H1 (cell line): ENCODE measurements around the gene HECTD1. TPM values are rescaled to one million over a fixed set of nuclear protein-coding genes. Genes with fewer than 3 reads are reported as not detected.

ENCODE experiments used
- CTCF ChIA-PET: fragments of 300-600 bp; sonication (Branson Sonifier 250); formaldehyde crosslinking; loops from one replicate; lab custom pipeline; 2021; ENCODE audit not compliant: partially characterized antibody; lab: Charles Lee
- POLR2A ChIA-PET: fragments of 300-600 bp; sonication (Branson Sonifier 250); formaldehyde crosslinking; loops from one replicate; lab custom pipeline; 2021; ENCODE audit warnings: inconsistent platforms; ENCODE audit not compliant: partially characterized antibody; lab: Charles Lee
- DNase-seq, 2 experiments: peaks; one replicate each; pipeline versions ENCODE4 v3.0.0 to v3.0.0-alpha.2; 2010 to 2022; ENCODE audit warnings: low spot score in 2 of 2, low read depth in 1 of 2, mixed read lengths in 1 of 2
- FAIRE-seq: peaks from 2 replicates; lab custom pipeline; 2011; peaks lifted over from hg19 to GRCh38; lab: Jason Lieb, UNC
- H2AFZ ChIP-seq: 2 replicates; pipeline ENCODE4 v1.8.1; 2012; ENCODE audit warnings: low read length, inconsistent platforms
- H2AK5ac ChIP-seq: 2 replicates; pipeline ENCODE4 v1.6.1; 2013; ENCODE audit warnings: low read depth, low read length
- H2BK120ac ChIP-seq: replicated peaks from 2 replicates; pipeline ENCODE3; 2013; ENCODE audit warnings: low read depth, low read length, inconsistent platforms
- H2BK12ac ChIP-seq: 2 replicates; pipeline ENCODE4 v1.6.1; 2013; ENCODE audit warnings: low read depth, low read length
- H2BK15ac ChIP-seq: 2 replicates; pipeline ENCODE4 v1.6.1; 2013; ENCODE audit warnings: low read length
- H2BK20ac ChIP-seq: 2 replicates; pipeline ENCODE4 v1.6.1; 2013; ENCODE audit warnings: low read length
- H2BK5ac ChIP-seq: 2 replicates; pipeline ENCODE4 v1.6.1; 2013; ENCODE audit warnings: low read depth, low read length
- H3K14ac ChIP-seq: 2 replicates; pipeline ENCODE4 v1.6.1; 2013; ENCODE audit warnings: inconsistent platforms; ENCODE audit not compliant: insufficient read length
- H3K18ac ChIP-seq: 2 replicates; pipeline ENCODE4 v1.6.1; 2013; ENCODE audit warnings: low read length; ENCODE audit errors: extremely low read depth
- H3K23ac ChIP-seq: 2 replicates; pipeline ENCODE4 v1.6.1; 2013; ENCODE audit warnings: inconsistent platforms; ENCODE audit not compliant: insufficient read length
- H3K23me2 ChIP-seq: 2 replicates; pipeline ENCODE4 v1.6.1; 2013; ENCODE audit warnings: low read depth, low read length
- H3K27ac ChIP-seq: 2 replicates; pipeline ENCODE4 v1.6.1; 2011; ENCODE audit warnings: low read depth, low read length, inconsistent platforms
- H3K27me3 ChIP-seq, 4 experiments: replicated peaks in 1 of 4; 1 replicate in 1 of 4; 2 replicates in 3 of 4; pipeline versions ENCODE4 v1.6.1 to v1.8.1; 2011 to 2013; ENCODE audit warnings: low read length in 3 of 4, mild to moderate bottlenecking in 3 of 4, inconsistent platforms in 2 of 4, mixed read lengths in 2 of 4, moderate library complexity in 1 of 4; ENCODE audit not compliant: control insufficient read depth in 3 of 4, insufficient read depth in 3 of 4; ENCODE audit errors: extremely low read depth in 1 of 4
- H3K36me3 ChIP-seq, 4 experiments: 2 replicates each; pipeline versions ENCODE4 v1.6.1 to v1.8.1; 2011 to 2013; ENCODE audit warnings: mild to moderate bottlenecking in 4 of 4, low read length in 3 of 4, moderate library complexity in 2 of 4, control low read depth in 1 of 4, inconsistent platforms in 1 of 4; ENCODE audit not compliant: insufficient read depth in 4 of 4, control insufficient read depth in 2 of 4
- H3K4ac ChIP-seq: replicated peaks from 2 replicates; pipeline ENCODE3; 2013; ENCODE audit warnings: low read length, low read depth, mixed read lengths, inconsistent platforms; ENCODE audit not compliant: insufficient read length
- H3K4me1 ChIP-seq, 4 experiments: replicated peaks in 1 of 4; 1 replicate in 1 of 4; 2 replicates in 3 of 4; pipeline versions ENCODE4 v1.6.1 to v1.8.1; 2011 to 2013; ENCODE audit warnings: low read length in 3 of 4, inconsistent platforms in 2 of 4, mixed read lengths in 1 of 4; ENCODE audit not compliant: insufficient read depth in 4 of 4, control insufficient read depth in 3 of 4
- H3K4me2 ChIP-seq, 2 experiments: 2 replicates each; pipeline versions ENCODE4 v1.6.1 to v1.8.1; 2011 to 2013; ENCODE audit warnings: low read depth in 2 of 2, low read length in 2 of 2, control low read depth in 1 of 2, inconsistent platforms in 1 of 2, mild to moderate bottlenecking in 1 of 2; ENCODE audit not compliant: insufficient read depth in 1 of 2
- H3K4me3 ChIP-seq, 4 experiments: fragments of 200-600, 300-600 bp in 1 of 4; sonication (generic), shearing (Covaris generic), sonication (Bioruptor Twin) in 1 of 4; 2 replicates each; pipeline versions ENCODE4 v1.5.1 to v1.8.1; 2011 to 2016; ENCODE audit warnings: low read length in 4 of 4, low read depth in 3 of 4, control low read depth in 2 of 4, inconsistent platforms in 2 of 4, mild to moderate bottlenecking in 2 of 4, mixed read lengths in 1 of 4, moderate library complexity in 1 of 4; ENCODE audit not compliant: insufficient read depth in 2 of 4; ENCODE audit errors: extremely low read depth in 1 of 4
- H3K56ac ChIP-seq: replicated peaks from 2 replicates; pipeline ENCODE3; 2013; ENCODE audit warnings: low read depth, mild to moderate bottlenecking, mixed read lengths, low read length, inconsistent platforms; ENCODE audit not compliant: insufficient read length
- H3K79me1 ChIP-seq: 2 replicates; pipeline ENCODE4 v1.6.1; 2013; ENCODE audit warnings: low read depth, low read length, control low read depth
- H3K79me2 ChIP-seq, 2 experiments: 2 replicates each; pipeline versions ENCODE4 v1.6.1 to v1.8.1; 2012 to 2013; ENCODE audit warnings: low read length in 2 of 2, mild to moderate bottlenecking in 2 of 2, inconsistent platforms in 1 of 2; ENCODE audit not compliant: insufficient read depth in 2 of 2, control insufficient read depth in 1 of 2
- H3K9ac ChIP-seq, 4 experiments: replicated peaks in 1 of 4; 1 replicate in 1 of 4; 2 replicates in 3 of 4; pipeline versions ENCODE4 v1.6.1 to v1.8.1; 2011 to 2013; ENCODE audit warnings: low read depth in 3 of 4, low read length in 3 of 4, control low read depth in 2 of 4, mild to moderate bottlenecking in 2 of 4, moderate library complexity in 2 of 4, inconsistent platforms in 1 of 4; ENCODE audit errors: extremely low read depth in 1 of 4
- H3K9me3 ChIP-seq, 2 experiments: 2 replicates each; pipeline versions ENCODE4 v1.6.1 to v1.8.1; 2012 to 2013; ENCODE audit warnings: mild to moderate bottlenecking in 2 of 2, moderate library complexity in 2 of 2, control low read depth in 1 of 2, inconsistent platforms in 1 of 2, low read depth in 1 of 2, low read length in 1 of 2, mixed read lengths in 1 of 2; ENCODE audit not compliant: insufficient read depth in 2 of 2
- H4K20me1 ChIP-seq, 2 experiments: replicated peaks in 1 of 2; 2 replicates each; pipeline versions ENCODE3 to v1.8.1; 2011 to 2013; ENCODE audit warnings: inconsistent platforms in 2 of 2, low read length in 2 of 2, mild to moderate bottlenecking in 1 of 2; ENCODE audit not compliant: insufficient read depth in 2 of 2, control insufficient read depth in 1 of 2
- H4K5ac ChIP-seq: 2 replicates; pipeline ENCODE4 v1.6.1; 2013; ENCODE audit warnings: low read length, low read depth, mixed read lengths, inconsistent platforms; ENCODE audit not compliant: insufficient read length
- H4K8ac ChIP-seq: 2 replicates; pipeline ENCODE4 v1.8.0; 2013; ENCODE audit warnings: mild to moderate bottlenecking, moderate library complexity, low read length, inconsistent platforms; ENCODE audit not compliant: insufficient read depth; ENCODE audit errors: extremely low read depth
- H4K91ac ChIP-seq: replicated peaks from 2 replicates; pipeline ENCODE3; 2013; ENCODE audit warnings: low read length, mixed read lengths, inconsistent platforms; ENCODE audit not compliant: insufficient read length
- ATF2 ChIP-seq: IDR thresholded peaks from 2 replicates; pipeline ENCODE4 v1.6.1; 2012; ENCODE audit warnings: low read length, inconsistent platforms
- CBX5 ChIP-seq: fragments of 300-800, 300-1000 bp; sonication (generic); IDR thresholded peaks from 2 replicates; pipeline ENCODE4 v1.7.1; 2016; ENCODE audit warnings: antibody characterized with exemption, low read length, low read depth
- CTBP2 ChIP-seq: IDR thresholded peaks from 2 replicates; pipeline ENCODE4 v1.7.0; 2011; ENCODE audit warnings: borderline replicate concordance, mild to moderate bottlenecking, moderate library complexity, mixed read lengths, low read length; ENCODE audit not compliant: insufficient read depth, insufficient read length
- KDM4A ChIP-seq: IDR thresholded peaks from one replicate; pipeline ENCODE4 v1.7.1; 2012; ENCODE audit warnings: low read depth, mild to moderate bottlenecking, moderate library complexity, low read length, inconsistent platforms; ENCODE audit not compliant: severe bottlenecking
- MAFK ChIP-seq: IDR thresholded peaks from 2 replicates; pipeline ENCODE4 v1.6.1; 2012; ENCODE audit warnings: low read depth, mild to moderate bottlenecking, improper control_type of control experiment, low read length
- NRF1 ChIP-seq: IDR thresholded peaks from 2 replicates; pipeline ENCODE4 v1.6.1; 2011; ENCODE audit warnings: mild to moderate bottlenecking, low read depth, low read length, improper control_type of control experiment
- PHF8 ChIP-seq: fragments of 200-600 bp; sonication (generic); conservative IDR thresholded peaks from 2 replicates; pipeline ENCODE4 v1.7.1; 2012; ENCODE audit warnings: low read depth, mild to moderate bottlenecking, inconsistent platforms, low read length, moderate library complexity
- SIN3A ChIP-seq, 2 experiments: IDR thresholded peaks in 1 of 2; conservative IDR thresholded peaks in 1 of 2; 2 replicates each; pipeline ENCODE4 v1.6.1; 2011 to 2012; ENCODE audit warnings: low read length in 2 of 2, improper control_type of control experiment in 1 of 2, low read depth in 1 of 2, mild to moderate bottlenecking in 1 of 2
- SP1 ChIP-seq: IDR thresholded peaks from 2 replicates; pipeline ENCODE4 v1.6.1; 2011; ENCODE audit warnings: low read depth, low read length
- YY1 ChIP-seq: IDR thresholded peaks from 2 replicates; pipeline ENCODE4 v1.6.1; 2011; ENCODE audit warnings: low read depth, mild to moderate bottlenecking, low read length
- WGBS, 2 experiments: shearing (Covaris generic) in 1 of 2; methylation state at CpG; one replicate each; pipeline versions ENCODE4 v1.1.6 to v1.1.7; 2013 to 2015; ENCODE audit warnings: low lambda C conversion rate in 2 of 2, mixed read lengths in 2 of 2, inconsistent platforms in 1 of 2, low coverage in 1 of 2, missing lambda C conversion rate in 1 of 2; ENCODE audit not compliant: insufficient replicate concordance in 2 of 2, insufficient coverage in 1 of 2, insufficient read length in 1 of 2; ENCODE audit errors: extremely low coverage in 1 of 2, missing lambda C conversion rate in 1 of 2; 5-methylcytosine and 5-hydroxymethylcytosine counted together
- polyA plus RNA-seq, 7 experiments: library from polyadenylated mRNA; depleted of rRNA in 3 of 7; stranded (reverse) in 5 of 7; unstranded in 2 of 7; fragments of >200 nt in 5 of 7; fragments of 200-250 nt in 2 of 7; gene quantifications; 1 replicate in 5 of 7; 2 replicates in 1 of 7; 4 replicates in 1 of 7; pipeline versions ENCODE4 v1.2.1 to v1.2.3, GENCODE V29; 2011 to 2013; ENCODE audit warnings: missing spikeins in 2 of 7, mixed read lengths in 2 of 7
- total RNA-seq: library from RNA; stranded (reverse); fragmentation: NEBNext Ultra II Directional; extraction: Animal tissue kit (Norgen Biotek cat#: 25700); gene quantifications from 2 replicates; pipeline ENCODE4 v1.2.1, GENCODE V29; 2021

The HECTD1 gene
- total and polyA plus RNA-seq, 2 of the 8 experiments (the other 6 are each of a cell fraction or from before 2014, with no cell fraction given) = 44.7 to 105 TPM

GRCh38 chr14:31197671-31198070, 9.9 kb downstream of the HECTD1 start:
- ChIA-PET POLR2A (no interaction called here), CTCF (interaction anchor here (0.9 to 2.4 kb wide), 2 partner anchors 8 to 11 kb away, joined by 3 to 5 read pairs; no protein-coding TSS in a partner anchor)
- Histone ChIP-seq H3K79me2 (peaks cover 0 to 70% of the 10 kb centered on the region in 2 experiments; a peak in 3 of 4 replicates), H2BK12ac (no peak overlapping the region), H2AK5ac (no peak overlapping the region), H3K9me3 (no peaks in the 10 kb centered on the region), H3K56ac (no peak overlapping the region), H4K91ac (no peak overlapping the region), H2BK20ac (no peak overlapping the region), H4K8ac (no peak overlapping the region), H3K36me3 (peaks cover 0 to 4% (median under 1%) of the 10 kb centered on the region in 4 experiments; a peak in 3 of 8 replicates), H3K4me3 (no peak overlapping the region), H3K27ac (no peak overlapping the region), H2AFZ (no peak overlapping the region), H2BK15ac (no peak overlapping the region), H4K5ac (no peak overlapping the region), H3K27me3 (no peaks in the 10 kb centered on the region), H3K23me2 (no peaks in the 10 kb centered on the region), H3K9ac (no peak overlapping the region), H3K4me1 (peaks cover 0 to 4% (median 0%) of the 10 kb centered on the region in 4 experiments; a peak in 2 of 7 replicates), H3K23ac (no peak overlapping the region), H2BK120ac (no peak overlapping the region), H3K18ac (no peak overlapping the region), H4K20me1 (peaks cover 1 to 3% of the 10 kb centered on the region in 2 experiments), H3K4ac (no peak overlapping the region), H3K4me2 (no peak overlapping the region), H3K79me1 (no peaks in the 10 kb centered on the region), H2BK5ac (no peak overlapping the region), H3K14ac (no peak overlapping the region)
- FAIRE-seq (no peak), DNase-seq (no peak)
- whole genome bisulfite sequencing, 2 experiments = 91% methylated on average over 1 of the region's 1 CpG; no CpG with 5 or more reads in 1 of the 2 experiments
- TF ChIP-seq PHF8 = no peak
- TF ChIP-seq MAFK = no peak
- no peak for TF ChIP-seq SIN3A (conservative IDR thresholded peaks at IDR 0.05 in 1 of 2, IDR thresholded peaks at IDR 0.05 in 1 of 2; ENCODE audit: low read depth in 1 of 2, low read length in 2 of 2)
- TF ChIP-seq CTBP2 = no peak
- TF ChIP-seq NRF1 = no peak
- TF ChIP-seq YY1 = no peak
- no peak for TF ChIP-seq SP1
- TF ChIP-seq KDM4A = no peak
- TF ChIP-seq ATF2 = no peak
- TF ChIP-seq CBX5 = no peak
